Retinal pigment epithelial cell (primary cell): Measurements from ENCODE around the gene BMP8B.

ENCODE experiments used
- DNase-seq: peaks from one replicate; pipeline ENCODE4 v3.0.0-alpha.2; 2010; ENCODE audit warnings: low read depth
- H3K4me3 ChIP-seq: 2 replicates; pipeline ENCODE4 v1.5.1; 2011; ENCODE audit warnings: mild to moderate bottlenecking, low read length, control low read depth, moderate library complexity
- TF ChIP-seq, protein P1 (sequence below): conservative IDR thresholded peaks from 2 replicates; pipeline ENCODE4 v1.5.1; 2011; ENCODE audit warnings: low read depth, low read length, control low read depth, inconsistent platforms

The BMP8B gene, protein sequence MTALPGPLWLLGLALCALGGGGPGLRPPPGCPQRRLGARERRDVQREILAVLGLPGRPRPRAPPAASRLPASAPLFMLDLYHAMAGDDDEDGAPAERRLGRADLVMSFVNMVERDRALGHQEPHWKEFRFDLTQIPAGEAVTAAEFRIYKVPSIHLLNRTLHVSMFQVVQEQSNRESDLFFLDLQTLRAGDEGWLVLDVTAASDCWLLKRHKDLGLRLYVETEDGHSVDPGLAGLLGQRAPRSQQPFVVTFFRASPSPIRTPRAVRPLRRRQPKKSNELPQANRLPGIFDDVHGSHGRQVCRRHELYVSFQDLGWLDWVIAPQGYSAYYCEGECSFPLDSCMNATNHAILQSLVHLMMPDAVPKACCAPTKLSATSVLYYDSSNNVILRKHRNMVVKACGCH

DNA sequence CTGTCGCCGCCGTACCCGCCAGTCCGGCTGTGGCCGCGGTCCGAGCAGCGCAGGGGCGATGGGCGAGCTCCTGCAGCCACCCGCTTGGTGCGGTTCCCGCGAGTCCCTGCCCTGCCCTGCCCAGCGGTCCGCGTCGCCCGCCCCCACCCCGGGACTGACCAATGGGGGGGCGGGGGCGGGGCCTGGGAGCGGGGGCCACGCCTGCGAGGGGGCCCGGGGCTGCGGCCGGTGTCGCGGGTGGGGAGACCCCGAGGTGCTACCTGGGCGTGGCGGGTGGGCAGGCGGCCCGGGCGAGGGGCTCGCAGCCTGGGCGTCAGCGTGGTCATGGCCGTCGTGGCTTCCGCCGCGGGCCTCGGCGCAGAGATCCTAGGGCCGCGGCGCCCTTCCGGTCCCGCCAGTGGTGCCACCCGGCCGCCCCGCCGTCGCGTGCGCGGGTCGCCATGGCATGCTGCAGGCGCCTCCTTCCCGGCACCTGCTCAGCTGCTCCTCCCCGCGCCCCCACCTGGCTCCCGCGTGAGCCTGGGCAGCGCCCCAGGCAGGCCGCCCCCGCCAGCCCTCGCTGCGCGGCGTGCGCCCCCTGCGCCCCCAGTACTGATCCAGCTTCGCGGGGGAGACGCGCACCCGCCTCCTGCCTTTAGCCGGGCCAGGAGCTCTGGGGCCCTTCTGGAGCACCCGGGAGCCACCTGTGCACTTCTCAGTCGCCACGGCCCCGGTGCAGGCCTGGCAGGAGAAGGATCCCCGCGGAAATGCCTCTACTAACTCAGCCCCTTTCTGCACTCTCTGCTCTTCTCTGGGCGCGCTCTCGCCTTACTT, at the start of gene BMP8B:
TSS of gene BMP8B (minus strand) at position 108 of the 813 bp plus-strand sequence. CDS start 380 bp downstream, outside the sequence.
- TF ChIP-seq, protein P1, sequence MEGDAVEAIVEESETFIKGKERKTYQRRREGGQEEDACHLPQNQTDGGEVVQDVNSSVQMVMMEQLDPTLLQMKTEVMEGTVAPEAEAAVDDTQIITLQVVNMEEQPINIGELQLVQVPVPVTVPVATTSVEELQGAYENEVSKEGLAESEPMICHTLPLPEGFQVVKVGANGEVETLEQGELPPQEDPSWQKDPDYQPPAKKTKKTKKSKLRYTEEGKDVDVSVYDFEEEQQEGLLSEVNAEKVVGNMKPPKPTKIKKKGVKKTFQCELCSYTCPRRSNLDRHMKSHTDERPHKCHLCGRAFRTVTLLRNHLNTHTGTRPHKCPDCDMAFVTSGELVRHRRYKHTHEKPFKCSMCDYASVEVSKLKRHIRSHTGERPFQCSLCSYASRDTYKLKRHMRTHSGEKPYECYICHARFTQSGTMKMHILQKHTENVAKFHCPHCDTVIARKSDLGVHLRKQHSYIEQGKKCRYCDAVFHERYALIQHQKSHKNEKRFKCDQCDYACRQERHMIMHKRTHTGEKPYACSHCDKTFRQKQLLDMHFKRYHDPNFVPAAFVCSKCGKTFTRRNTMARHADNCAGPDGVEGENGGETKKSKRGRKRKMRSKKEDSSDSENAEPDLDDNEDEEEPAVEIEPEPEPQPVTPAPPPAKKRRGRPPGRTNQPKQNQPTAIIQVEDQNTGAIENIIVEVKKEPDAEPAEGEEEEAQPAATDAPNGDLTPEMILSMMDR: no peak
- H3K4me3 ChIP-seq: peak within 1 kb of the TSS; percentile 32
- no peak for DNase-seq

GRCh38 chr1:39836595-39837110, 48.0 kb upstream of the BMP8B start:
- TF ChIP-seq, protein P1: no peak
- no peak overlapping the region for H3K4me3 ChIP-seq
- no peak for DNase-seq

DNA sequence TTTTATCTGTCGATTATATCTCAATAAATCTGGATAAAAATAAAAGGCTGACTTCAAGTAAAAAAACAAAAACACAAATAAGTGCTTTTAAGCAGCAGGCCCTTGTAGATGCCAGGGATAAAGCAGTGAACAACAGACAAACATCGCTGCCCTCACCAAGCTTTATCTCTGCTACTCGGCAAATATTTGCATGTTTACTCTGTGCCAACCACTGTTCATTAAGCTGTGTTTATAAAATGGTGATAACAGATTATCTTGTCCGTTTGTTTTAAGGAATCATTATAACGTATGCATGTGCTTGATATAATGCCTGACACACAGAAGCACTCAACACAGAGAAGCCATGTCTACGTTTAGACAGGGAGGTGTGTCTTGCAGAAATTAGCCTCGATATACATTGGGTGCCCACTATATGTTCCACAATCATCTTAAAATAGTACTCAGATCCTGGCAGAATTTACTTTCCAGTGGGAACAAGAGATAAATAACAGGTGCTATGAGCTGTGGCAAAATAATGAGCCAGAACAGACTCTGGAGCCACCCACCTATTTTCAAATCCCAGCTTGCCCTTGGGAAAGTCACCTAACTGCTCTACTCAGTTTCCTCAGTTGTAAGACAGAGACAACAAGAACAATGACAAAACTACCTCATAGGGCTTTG, 47.4 kb upstream of the BMP8B start:
- H3K4me3 ChIP-seq: no peak overlapping the region
- no peak for DNase-seq
- TF ChIP-seq, protein P1: no peak

DNA sequence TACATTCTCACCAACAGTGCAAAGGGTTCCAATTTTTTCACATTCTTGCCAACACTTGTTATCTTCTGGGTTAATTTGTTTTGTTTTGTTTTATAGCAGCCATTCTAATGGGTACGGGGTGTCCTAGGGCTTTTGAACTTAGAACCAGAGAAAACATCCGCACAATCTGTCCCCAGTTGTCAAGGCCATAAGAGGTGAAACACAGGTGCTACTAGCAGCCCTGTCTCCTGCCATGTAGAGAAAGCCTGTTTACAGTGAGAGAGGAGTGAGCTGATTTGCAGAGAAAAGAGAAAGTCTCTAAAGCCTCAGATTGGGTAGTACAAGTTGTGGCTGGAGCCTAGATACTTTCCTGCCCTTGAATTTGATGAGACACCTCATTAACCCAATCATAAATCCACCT, 46.4 kb upstream of the BMP8B start:
- DNase-seq: no peak
- H3K4me3 ChIP-seq: no peak overlapping the region
- TF ChIP-seq, protein P1: no peak

GRCh38 chr1:39833621-39834385, 45.1 kb upstream of the BMP8B start:
- TF ChIP-seq, protein P1: no peak
- no peak for DNase-seq
- no peak overlapping the region for H3K4me3 ChIP-seq

- TF ChIP-seq, protein P1: no peak
- no peak for DNase-seq
- H3K4me3 ChIP-seq: no peak overlapping the region
These were observed 44.5 kb upstream of the BMP8B start for GRCh38 chr1:39833121-39833520.
